GM23338 (cell line): ENCODE measurements around the gene MYH15. TPM values are rescaled to one million over a fixed set of nuclear protein-coding genes. Genes with fewer than 3 reads are reported as not detected.
A peak's percentile ranks its signal among the peaks of the same experiment; 100 is the strongest.

Source experiments
- ATAC-seq: fragments of 200-7000 bp; cut with Tn5 transposase; 3 replicates; pipeline ENCODE4 v1.9.1; 2020
- DNase-seq: peaks from one replicate; pipeline ENCODE4 v3.0.0-alpha.2; 2015; ENCODE audit warnings: low spot score
- H2AFZ ChIP-seq: fragments of 200-600 bp; sonication (generic); 2 replicates; pipeline ENCODE4 v1.8.0; 2016; ENCODE audit warnings: antibody characterized with exemption, mild to moderate bottlenecking, moderate library complexity
- H3F3A ChIP-seq: fragments of 200-600 bp; sonication (generic); replicated peaks from 2 replicates; pipeline ENCODE4 v1.8.0; 2017; ENCODE audit warnings: antibody characterized with exemption, mixed run types, low read depth
- H3K27ac ChIP-seq: fragments of 200-600 bp; sonication (generic); 2 replicates; pipeline ENCODE4 v1.6.1; 2016; ENCODE audit warnings: low read depth
- H3K27me3 ChIP-seq: fragments of 200-600 bp; sonication (generic); 2 replicates; pipeline ENCODE4 v1.8.0; 2016; ENCODE audit warnings: mild to moderate bottlenecking, mixed run types, moderate library complexity; ENCODE audit not compliant: insufficient read depth
- H3K36me3 ChIP-seq: fragments of 200-600 bp; sonication (generic); 2 replicates; pipeline ENCODE4 v1.8.0; 2016; ENCODE audit warnings: mild to moderate bottlenecking; ENCODE audit not compliant: insufficient read depth
- H3K4me1 ChIP-seq: fragments of 200-600 bp; sonication (generic); 2 replicates; pipeline ENCODE4 v1.8.0; 2016; ENCODE audit warnings: mild to moderate bottlenecking, moderate library complexity; ENCODE audit not compliant: insufficient read depth
- H3K4me2 ChIP-seq: fragments of 200-600 bp; sonication (generic); 2 replicates; pipeline ENCODE4 v1.7.1; 2017; ENCODE audit warnings: mixed run types
- H3K4me3 ChIP-seq: fragments of 200-600 bp; sonication (generic); 2 replicates; pipeline ENCODE4 v1.6.1; 2016; ENCODE audit warnings: mixed run types
- H3K79me2 ChIP-seq: fragments of 200-600 bp; sonication (generic); replicated peaks from 2 replicates; pipeline ENCODE4 v1.8.0; 2017; ENCODE audit warnings: mild to moderate bottlenecking; ENCODE audit not compliant: insufficient read depth
- H3K9me2 ChIP-seq: fragments of 200-600 bp; sonication (generic); 2 replicates; pipeline ENCODE4 v1.8.0; 2017; ENCODE audit not compliant: insufficient read depth
- H4K20me1 ChIP-seq: fragments of 200-600 bp; sonication (generic); replicated peaks from 2 replicates; pipeline ENCODE4 v1.8.0; 2017; ENCODE audit warnings: mild to moderate bottlenecking; ENCODE audit not compliant: insufficient read depth
- H3K27ac Mint-ChIP-seq: 2 replicates; pipeline ENCODE4 v1.8.0; 2020; ENCODE audit warnings: inconsistent platforms, mild to moderate bottlenecking, moderate library complexity, mixed read lengths
- H3K27me3 Mint-ChIP-seq: 3 replicates; pipeline ENCODE4 v1.8.0; 2022; ENCODE audit warnings: low read depth, mild to moderate bottlenecking, moderate library complexity, mixed read lengths, inconsistent platforms; ENCODE audit not compliant: insufficient read depth, poor library complexity
- H3K36me3 Mint-ChIP-seq: 3 replicates; pipeline ENCODE4 v1.8.0; 2021; ENCODE audit warnings: low read depth, mild to moderate bottlenecking, inconsistent platforms, moderate library complexity, mixed read lengths
- H3K4me1 Mint-ChIP-seq: 3 replicates; pipeline ENCODE4 v1.8.0; 2020; ENCODE audit warnings: mild to moderate bottlenecking, inconsistent platforms, mixed read lengths
- H3K4me3 Mint-ChIP-seq: 3 replicates; pipeline ENCODE4 v1.8.0; 2021; ENCODE audit warnings: moderate library complexity, mild to moderate bottlenecking, inconsistent platforms, mixed read lengths
- H3K9me3 Mint-ChIP-seq: 3 replicates; pipeline ENCODE4 v1.8.0; 2020; ENCODE audit warnings: moderate library complexity, mild to moderate bottlenecking, inconsistent platforms, mixed read lengths
- CREB1 ChIP-seq: fragments of 250-450 bp; sonication (Bioruptor Pico); IDR thresholded peaks from 2 replicates; pipeline ENCODE4 v1.5.0; 2020; ENCODE audit warnings: low read depth, mild to moderate bottlenecking, moderate library complexity
- EZH2 ChIP-seq: fragments of 200-600 bp; sonication (generic); IDR thresholded peaks from one replicate; pipeline ENCODE4 v1.8.0; 2017; ENCODE audit warnings: antibody characterized with exemption, mild to moderate bottlenecking, low read depth; ENCODE audit not compliant: unreplicated experiment
- EZH2phosphoT487 ChIP-seq: fragments of 200-600 bp; sonication (generic); IDR thresholded peaks from one replicate; pipeline ENCODE4 v1.8.1; 2018; ENCODE audit warnings: antibody characterized with exemption; ENCODE audit not compliant: unreplicated experiment
- JUNB ChIP-seq: IDR thresholded peaks from one replicate; pipeline ENCODE4 v1.6.1; 2016; ENCODE audit warnings: antibody characterized with exemption; ENCODE audit not compliant: unreplicated experiment
- NANOG ChIP-seq: IDR thresholded peaks from 2 replicates; pipeline ENCODE4 v1.6.1; 2016; ENCODE audit warnings: antibody characterized with exemption, borderline replicate concordance
- POLR2AphosphoS5 ChIP-seq: IDR thresholded peaks from 2 replicates; pipeline ENCODE4 v1.6.1; 2016; ENCODE audit warnings: antibody characterized with exemption, low read depth
- STAT1 ChIP-seq: IDR thresholded peaks from one replicate; pipeline ENCODE4 v1.6.1; 2016; ENCODE audit warnings: antibody characterized with exemption; ENCODE audit not compliant: unreplicated experiment
- ZNF114 ChIP-seq: fragments of 250-450 bp; sonication (Bioruptor Pico); IDR thresholded peaks from 2 replicates; pipeline ENCODE4 v1.5.0; 2020; ENCODE audit warnings: mild to moderate bottlenecking, moderate library complexity
- ZNF331 ChIP-seq: fragments of 250-450 bp; sonication (Bioruptor Pico); IDR thresholded peaks from 2 replicates; pipeline ENCODE4 v1.5.0; 2020; ENCODE audit warnings: low read depth, mild to moderate bottlenecking, moderate library complexity
- polyA plus RNA-seq: library from polyadenylated mRNA; unstranded; fragments of >200 nt; fragmentation: Nextera tagmentation; extraction: Ambion mirVana; gene quantifications from 2 replicates; pipeline ENCODE4 v1.2.1, GENCODE V29; 2016
- total RNA-seq: library from RNA; depleted of rRNA; stranded (reverse); fragments of >200 nt; shearing (Covaris generic); gene quantifications from 2 replicates; pipeline ENCODE4 v1.2.3, GENCODE V29; 2014
- TF ChIP-seq, protein P1 (sequence below): IDR thresholded peaks from 2 replicates; pipeline ENCODE4 v1.6.1; 2016; ENCODE audit warnings: antibody characterized with exemption
- TF ChIP-seq, protein P2 (sequence below): fragments of 250-450 bp; sonication (Bioruptor Pico); IDR thresholded peaks from 2 replicates; pipeline ENCODE4 v1.5.0; 2020; ENCODE audit warnings: mild to moderate bottlenecking, moderate library complexity

The MYH15 gene
- total and polyA plus RNA-seq, 2 experiments from 2014 or later, result 0.07 TPM; not detected in 1

DNA sequence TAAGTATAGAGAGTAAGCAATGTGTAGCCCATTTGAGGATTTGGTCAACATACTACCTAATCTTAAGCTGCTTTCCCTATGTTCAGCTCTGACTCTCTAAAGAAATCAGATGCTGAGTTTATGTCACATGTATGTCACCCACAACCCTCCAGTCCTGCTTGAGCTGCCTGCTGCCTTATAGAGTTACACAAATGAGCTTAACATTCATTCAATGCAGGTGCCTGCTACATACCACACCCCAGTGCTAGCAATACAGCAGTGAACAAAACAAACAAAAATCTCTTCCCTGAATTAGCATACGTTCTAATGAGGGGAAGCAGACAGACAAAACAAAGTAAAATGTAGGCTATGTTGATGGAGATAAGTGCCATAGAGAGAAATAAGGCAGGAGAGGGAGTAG is 121.0 kb downstream of the MYH15 start:
- H3K4me1 Mint-ChIP-seq, result peaks cover 21% of the 10 kb centered on the region
- H3K9me2 ChIP-seq, result 0 out of 2 replicates have a peak, but pooled peaks cover 5% of the 10 kb centered on the region
- no peaks in the 10 kb centered on the region for H3K36me3 Mint-ChIP-seq
- H3K4me3 Mint-ChIP-seq, result no peak overlapping the region
- no peaks in the 10 kb centered on the region for H3K36me3 ChIP-seq
- no peak overlapping the region for H3K27ac ChIP-seq
- H3K4me3 ChIP-seq, result no peak overlapping the region
- H3K27me3 ChIP-seq, result no peaks in the 10 kb centered on the region
- no peaks in the 10 kb centered on the region for H3F3A ChIP-seq
- TF ChIP-seq, protein P1, sequence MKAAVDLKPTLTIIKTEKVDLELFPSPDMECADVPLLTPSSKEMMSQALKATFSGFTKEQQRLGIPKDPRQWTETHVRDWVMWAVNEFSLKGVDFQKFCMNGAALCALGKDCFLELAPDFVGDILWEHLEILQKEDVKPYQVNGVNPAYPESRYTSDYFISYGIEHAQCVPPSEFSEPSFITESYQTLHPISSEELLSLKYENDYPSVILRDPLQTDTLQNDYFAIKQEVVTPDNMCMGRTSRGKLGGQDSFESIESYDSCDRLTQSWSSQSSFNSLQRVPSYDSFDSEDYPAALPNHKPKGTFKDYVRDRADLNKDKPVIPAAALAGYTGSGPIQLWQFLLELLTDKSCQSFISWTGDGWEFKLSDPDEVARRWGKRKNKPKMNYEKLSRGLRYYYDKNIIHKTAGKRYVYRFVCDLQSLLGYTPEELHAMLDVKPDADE, result no peak
- no peak for TF ChIP-seq JUNB
- H3K4me2 ChIP-seq, result no peak overlapping the region
- H3K27me3 Mint-ChIP-seq, result no peaks in the 10 kb centered on the region
- no peaks in the 10 kb centered on the region for H4K20me1 ChIP-seq
- no peaks in the 10 kb centered on the region; the same call in 2 of the 3 replicates for H3K9me3 Mint-ChIP-seq
- H3K79me2 ChIP-seq, result no peaks in the 10 kb centered on the region
- ATAC-seq (0 out of 3 replicates have a peak, but pooled peaks have one; percentile 32), DNase-seq (no peak)
- H2AFZ ChIP-seq, result no peak overlapping the region
- H3K4me1 ChIP-seq, result peaks cover 5% of the 10 kb centered on the region; the same call in 1 of the 2 replicates
- H3K27ac Mint-ChIP-seq, result no peak overlapping the region

DNA sequence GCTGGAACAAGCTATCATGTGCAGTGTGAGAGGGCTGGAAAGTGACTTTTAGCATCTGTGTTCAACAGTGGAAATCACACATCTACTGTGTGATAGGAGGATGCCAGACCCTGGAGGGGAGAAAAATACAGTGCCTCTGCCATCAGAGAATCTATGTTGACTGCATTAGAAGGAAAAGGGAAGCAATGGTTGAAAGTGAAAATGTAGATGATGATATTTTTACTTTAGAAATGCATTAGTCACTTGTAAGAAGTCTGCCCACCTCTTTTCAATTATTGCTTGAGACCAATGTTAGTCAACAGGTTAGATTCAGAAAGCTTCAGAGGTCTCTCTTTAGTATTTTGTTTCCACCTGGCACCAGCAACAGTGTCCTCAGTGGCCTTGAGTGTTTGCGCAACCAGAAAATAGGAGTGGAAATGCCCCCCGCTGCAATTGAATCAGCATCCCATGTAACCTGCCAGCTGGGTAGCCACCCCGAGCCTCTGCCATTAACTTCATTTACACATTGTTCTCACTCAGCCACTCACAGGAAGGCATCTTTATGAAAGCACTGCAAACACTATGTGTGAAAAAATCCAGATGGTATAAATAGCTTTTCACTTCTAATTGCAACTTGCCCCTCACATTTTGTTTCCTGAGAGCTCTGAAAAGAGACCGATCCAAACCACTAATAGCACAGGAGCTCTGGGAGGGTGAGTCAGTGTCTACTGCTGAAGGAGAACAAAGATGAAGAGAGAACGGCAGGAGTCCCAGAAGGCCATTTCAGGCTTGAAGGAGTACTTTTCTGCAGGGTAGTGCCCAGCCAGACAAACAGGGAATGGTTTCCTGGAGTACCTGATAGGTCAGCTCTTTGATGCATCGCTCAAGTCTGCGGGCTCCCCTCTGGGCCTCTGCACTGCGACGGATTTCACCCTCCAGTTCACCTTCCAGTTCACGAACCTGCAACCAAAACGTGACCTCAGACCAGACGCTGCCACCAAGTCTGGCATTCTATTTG is 122.0 kb downstream of the MYH15 start:
- Histone ChIP-seq H3K4me2 (no peak overlapping the region; the same call in 1 of the 2 replicates), H3F3A (no peaks in the 10 kb centered on the region), H3K9me2 (0 out of 2 replicates have a peak, but pooled peaks cover 5% of the 10 kb centered on the region), H3K27ac (no peak overlapping the region), H3K79me2 (no peaks in the 10 kb centered on the region), H3K4me1 (peaks cover 5% of the 10 kb centered on the region; the same call in 1 of the 2 replicates), H3K27me3 (no peaks in the 10 kb centered on the region), H3K4me3 (no peak overlapping the region), H4K20me1 (no peaks in the 10 kb centered on the region), H2AFZ (peak overlapping the region; percentile 63; the same call in 1 of the 2 replicates), H3K36me3 (no peaks in the 10 kb centered on the region)
- Mint-ChIP-seq H3K27me3 (no peaks in the 10 kb centered on the region), H3K27ac (peak overlapping the region; percentile 27; the same call in 1 of the 2 replicates), H3K4me1 (peaks cover 20% of the 10 kb centered on the region), H3K9me3 (no peaks in the 10 kb centered on the region; the same call in 2 of the 3 replicates), H3K36me3 (no peaks in the 10 kb centered on the region), H3K4me3 (no peak overlapping the region)
- ATAC-seq (no peak; the same call in 2 of the 3 replicates), DNase-seq (no peak)
- TF ChIP-seq STAT1, result no peak
- no peak for TF ChIP-seq EZH2phosphoT487
- no peak for TF ChIP-seq EZH2
- TF ChIP-seq JUNB, result no peak
- TF ChIP-seq ZNF331 (CRISPR knock-in tag), result no peak
- TF ChIP-seq, protein P1, result no peak
- no peak for TF ChIP-seq CREB1 (CRISPR knock-in tag)
- TF ChIP-seq POLR2AphosphoS5, result no peak
- TF ChIP-seq, protein P2, sequence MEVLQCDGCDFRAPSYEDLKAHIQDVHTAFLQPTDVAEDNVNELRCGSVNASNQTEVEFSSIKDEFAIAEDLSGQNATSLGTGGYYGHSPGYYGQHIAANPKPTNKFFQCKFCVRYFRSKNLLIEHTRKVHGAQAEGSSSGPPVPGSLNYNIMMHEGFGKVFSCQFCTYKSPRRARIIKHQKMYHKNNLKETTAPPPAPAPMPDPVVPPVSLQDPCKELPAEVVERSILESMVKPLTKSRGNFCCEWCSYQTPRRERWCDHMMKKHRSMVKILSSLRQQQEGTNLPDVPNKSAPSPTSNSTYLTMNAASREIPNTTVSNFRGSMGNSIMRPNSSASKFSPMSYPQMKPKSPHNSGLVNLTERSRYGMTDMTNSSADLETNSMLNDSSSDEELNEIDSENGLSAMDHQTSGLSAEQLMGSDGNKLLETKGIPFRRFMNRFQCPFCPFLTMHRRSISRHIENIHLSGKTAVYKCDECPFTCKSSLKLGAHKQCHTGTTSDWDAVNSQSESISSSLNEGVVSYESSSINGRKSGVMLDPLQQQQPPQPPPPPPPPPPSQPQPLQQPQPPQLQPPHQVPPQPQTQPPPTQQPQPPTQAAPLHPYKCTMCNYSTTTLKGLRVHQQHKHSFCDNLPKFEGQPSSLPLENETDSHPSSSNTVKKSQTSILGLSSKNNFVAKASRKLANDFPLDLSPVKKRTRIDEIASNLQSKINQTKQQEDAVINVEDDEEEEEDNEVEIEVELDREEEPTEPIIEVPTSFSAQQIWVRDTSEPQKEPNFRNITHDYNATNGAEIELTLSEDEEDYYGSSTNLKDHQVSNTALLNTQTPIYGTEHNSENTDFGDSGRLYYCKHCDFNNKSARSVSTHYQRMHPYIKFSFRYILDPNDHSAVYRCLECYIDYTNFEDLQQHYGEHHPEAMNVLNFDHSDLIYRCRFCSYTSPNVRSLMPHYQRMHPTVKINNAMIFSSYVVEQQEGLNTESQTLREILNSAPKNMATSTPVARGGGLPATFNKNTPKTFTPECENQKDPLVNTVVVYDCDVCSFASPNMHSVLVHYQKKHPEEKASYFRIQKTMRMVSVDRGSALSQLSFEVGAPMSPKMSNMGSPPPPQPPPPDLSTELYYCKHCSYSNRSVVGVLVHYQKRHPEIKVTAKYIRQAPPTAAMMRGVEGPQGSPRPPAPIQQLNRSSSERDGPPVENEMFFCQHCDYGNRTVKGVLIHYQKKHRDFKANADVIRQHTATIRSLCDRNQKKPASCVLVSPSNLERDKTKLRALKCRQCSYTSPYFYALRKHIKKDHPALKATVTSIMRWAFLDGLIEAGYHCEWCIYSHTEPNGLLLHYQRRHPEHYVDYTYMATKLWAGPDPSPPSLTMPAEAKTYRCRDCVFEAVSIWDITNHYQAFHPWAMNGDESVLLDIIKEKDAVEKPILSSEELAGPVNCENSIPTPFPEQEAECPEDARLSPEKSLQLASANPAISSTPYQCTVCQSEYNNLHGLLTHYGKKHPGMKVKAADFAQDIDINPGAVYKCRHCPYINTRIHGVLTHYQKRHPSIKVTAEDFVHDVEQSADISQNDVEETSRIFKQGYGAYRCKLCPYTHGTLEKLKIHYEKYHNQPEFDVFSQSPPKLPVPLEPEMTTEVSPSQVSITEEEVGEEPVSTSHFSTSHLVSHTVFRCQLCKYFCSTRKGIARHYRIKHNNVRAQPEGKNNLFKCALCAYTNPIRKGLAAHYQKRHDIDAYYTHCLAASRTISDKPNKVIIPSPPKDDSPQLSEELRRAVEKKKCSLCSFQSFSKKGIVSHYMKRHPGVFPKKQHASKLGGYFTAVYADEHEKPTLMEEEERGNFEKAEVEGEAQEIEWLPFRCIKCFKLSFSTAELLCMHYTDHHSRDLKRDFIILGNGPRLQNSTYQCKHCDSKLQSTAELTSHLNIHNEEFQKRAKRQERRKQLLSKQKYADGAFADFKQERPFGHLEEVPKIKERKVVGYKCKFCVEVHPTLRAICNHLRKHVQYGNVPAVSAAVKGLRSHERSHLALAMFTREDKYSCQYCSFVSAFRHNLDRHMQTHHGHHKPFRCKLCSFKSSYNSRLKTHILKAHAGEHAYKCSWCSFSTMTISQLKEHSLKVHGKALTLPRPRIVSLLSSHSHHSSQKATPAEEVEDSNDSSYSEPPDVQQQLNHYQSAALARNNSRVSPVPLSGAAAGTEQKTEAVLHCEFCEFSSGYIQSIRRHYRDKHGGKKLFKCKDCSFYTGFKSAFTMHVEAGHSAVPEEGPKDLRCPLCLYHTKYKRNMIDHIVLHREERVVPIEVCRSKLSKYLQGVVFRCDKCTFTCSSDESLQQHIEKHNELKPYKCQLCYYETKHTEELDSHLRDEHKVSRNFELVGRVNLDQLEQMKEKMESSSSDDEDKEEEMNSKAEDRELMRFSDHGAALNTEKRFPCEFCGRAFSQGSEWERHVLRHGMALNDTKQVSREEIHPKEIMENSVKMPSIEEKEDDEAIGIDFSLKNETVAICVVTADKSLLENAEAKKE (CRISPR knock-in tag), result no peak
- no peak for TF ChIP-seq ZNF114 (CRISPR knock-in tag)
- TF ChIP-seq NANOG, result no peak
